ENCODE results near the gene CRYBA1.
"Not testable (repeated sequence)": the region's sequence is repeated elsewhere in the genome, so short reads cannot be mapped to it uniquely, and the experiment has no call there.

Gene CRYBA1

GRCh38 chr17:29238133-29238850, 8.4 kb upstream of the CRYBA1 start:
- DNase-seq, result no peak

- no peak for DNase-seq
Observed at GRCh38 chr17:29240477-29240876, 6.2 kb upstream of the CRYBA1 start.

- DNase-seq, result peak; percentile 16
Observed at GRCh38 chr17:29240968-29241963, 5.4 kb upstream of the CRYBA1 start.

DNA sequence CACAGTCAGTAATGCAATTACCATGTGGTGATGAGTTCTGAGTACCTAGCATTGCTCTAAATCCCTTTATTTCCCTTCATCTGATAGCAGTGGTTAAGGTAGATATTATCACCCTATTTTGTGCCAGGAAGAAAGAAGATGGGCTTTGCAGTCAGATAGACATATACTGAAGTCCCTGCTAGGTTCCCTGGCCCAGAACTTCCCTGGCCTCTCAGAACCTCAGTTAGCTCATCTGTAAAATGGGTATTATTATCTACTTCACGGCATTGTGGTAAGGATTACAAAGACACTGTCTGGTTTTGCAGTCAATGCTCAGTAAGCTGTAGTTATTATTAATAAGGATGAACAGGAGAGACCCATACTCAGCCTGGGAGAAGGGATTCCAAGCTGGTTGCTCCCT, 4.6 kb upstream of the CRYBA1 start:
- DNase-seq, result no peak

GRCh38 chr17:29242790-29243189, 3.9 kb upstream of the CRYBA1 start:
- DNase-seq, result no peak

GRCh38 chr17:29243792-29244191, 2.9 kb upstream of the CRYBA1 start:
- DNase-seq, result no peak

DNA sequence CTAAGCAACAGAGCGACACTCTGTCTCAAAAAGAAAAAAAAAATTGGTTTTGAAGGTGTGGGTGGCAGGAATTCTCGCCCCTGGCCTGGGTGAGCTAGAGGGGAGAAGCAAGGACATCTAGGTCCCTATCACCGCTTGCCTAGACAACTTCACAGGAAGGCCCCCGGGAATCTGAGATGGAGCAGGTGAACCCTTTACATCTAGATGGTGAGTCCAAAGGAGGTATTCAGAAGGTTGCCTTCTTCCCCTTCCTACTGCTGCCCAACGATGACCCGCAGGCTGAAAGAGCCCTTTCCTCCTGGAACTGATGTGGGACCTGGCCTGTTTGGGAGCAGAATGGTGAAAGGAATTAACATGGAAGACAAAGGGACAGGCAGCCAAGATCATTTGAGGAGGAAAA, 1.3 kb upstream of the CRYBA1 start:
- no peak for DNase-seq

DNA sequence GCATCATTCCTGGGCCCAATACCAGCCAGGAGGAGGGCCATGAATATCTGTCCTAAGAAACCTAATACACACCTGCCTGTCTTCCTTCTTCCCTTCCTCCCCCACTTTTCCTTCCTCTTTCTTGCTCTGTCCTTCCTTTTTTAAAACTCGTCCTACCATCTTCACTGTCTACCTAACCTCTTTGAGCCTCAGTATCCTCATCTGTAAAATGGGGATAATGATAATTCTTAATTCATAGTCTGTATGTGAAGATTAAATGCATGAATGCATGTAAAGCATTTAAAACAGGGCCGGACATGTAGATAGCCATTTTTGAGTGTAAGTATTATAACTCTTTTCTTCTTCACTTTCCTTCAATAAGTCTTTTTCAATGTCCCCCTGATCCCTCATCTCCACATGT, 560 bp downstream of the CRYBA1 start:
- DNase-seq, result no peak

GRCh38 chr17:29248845-29249244, 2.2 kb downstream of the CRYBA1 start:
- DNase-seq, result no peak

DNA sequence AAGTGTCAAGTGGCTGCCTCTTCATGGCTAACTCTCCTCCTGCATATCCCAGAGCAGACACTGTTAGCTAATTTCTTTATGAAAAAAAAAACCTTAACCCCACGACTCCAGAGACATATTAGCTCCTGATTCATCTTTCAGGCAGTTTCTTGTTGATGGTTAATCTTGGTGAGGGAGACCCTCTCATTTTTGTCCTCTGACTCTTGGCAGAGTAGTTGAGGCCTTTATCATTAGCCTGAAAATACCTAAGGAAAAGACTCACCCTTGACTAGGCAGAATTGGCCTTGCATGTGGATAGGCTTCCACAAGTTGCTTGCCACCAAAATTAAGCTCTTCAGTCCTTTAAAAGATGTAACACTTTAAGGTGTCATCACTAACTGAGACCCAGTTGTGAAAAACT, 4.0 kb downstream of the CRYBA1 start:
- no peak for DNase-seq

- no peak for DNase-seq
Observed at GRCh38 chr17:29251184-29251583, 4.5 kb downstream of the CRYBA1 start.

DNA sequence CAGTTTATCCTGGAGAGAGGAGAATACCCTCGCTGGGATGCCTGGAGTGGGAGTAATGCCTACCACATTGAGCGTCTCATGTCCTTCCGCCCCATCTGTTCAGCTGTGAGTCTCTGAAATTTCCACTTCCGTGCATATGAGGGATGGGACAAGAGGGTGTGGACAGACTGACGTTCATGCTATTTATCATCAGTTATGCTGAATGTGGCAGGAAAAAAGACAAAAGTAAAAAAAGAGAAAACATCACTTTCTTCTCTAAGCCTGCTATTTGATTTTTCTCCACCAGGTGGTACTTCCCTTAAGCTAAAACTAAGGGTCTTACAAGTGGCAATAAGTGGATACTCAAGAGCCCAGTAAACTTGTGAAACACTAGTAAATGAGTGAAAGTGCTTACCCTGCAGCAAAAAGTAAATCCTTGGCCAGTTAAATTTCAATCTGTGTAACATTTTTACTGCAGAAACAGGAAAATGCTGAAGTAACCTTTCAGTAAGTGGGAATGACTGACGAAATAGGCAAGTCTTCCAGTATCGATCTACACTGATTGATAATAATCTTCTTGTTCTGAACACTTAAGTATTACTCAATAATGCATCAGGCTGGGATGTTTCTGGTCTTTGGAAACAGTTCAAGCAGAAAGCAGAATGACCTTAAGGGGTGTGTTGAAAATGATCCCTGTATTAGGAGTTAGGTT, 5.6 kb downstream of the CRYBA1 start:
- no peak for DNase-seq

GRCh38 chr17:29253037-29253436, 6.4 kb downstream of the CRYBA1 start:
- DNase-seq, result no peak

DNA sequence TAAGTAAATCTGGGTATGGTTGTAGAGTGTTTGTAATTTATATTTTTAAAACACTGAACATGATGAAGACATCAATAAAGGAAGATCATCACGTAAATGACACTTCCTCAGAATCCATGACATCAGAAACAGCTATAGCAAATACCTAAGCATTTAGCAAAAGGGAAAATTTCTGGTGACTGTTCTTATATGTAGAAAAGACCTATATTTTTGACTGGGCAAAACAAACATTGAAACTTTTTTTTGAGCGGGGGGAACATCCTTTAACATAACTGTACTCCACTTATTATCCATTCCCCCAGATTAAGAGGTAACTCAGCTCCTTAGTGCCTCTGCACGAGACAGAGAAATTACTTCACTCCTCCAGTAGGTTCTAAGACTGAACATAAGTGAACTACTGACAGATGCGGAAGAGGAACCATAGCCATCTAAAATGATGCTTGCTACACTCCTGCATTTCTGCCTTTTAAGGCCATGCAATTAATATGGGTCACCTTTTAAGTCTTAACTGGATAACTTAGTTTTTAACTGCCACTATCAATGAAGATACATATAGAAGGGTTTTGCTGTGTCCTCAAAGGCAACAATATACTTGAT, 9.4 kb downstream of the CRYBA1 start:
- DNase-seq, result no peak

DNA sequence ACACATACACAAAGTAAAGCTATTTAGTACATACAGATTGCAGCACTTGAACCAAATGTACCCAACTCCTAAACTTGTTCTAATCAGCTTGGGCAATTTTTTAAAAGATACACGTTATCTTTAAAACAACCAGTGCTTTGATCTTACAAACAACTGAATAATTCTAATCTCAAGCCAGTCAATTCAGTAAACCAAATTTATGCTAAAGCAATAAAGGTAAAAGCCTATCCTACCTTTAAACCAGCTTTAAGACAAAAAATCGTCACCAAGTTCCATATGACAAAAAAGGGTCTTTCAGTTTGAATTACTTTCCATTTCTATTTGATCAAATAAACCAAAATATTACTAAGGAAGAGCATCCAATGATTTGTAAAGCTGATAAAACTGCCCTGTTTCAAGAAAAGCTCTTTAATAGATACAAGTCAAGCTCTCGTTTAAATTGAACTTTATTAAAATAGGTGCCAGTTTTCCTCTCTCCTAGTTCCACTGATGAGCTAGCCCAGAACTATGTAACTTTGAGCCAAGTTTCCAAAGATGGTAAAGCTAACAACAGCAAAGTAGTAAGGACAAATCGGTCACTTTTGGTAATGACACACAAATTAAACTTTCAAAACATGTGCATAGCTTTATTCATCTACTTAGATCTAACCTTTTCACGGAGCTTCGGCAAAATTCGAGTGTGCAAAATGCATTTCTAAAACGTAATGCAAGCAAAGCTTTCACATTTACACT, 10.2 kb downstream of the CRYBA1 start:
- DNase-seq, result no peak

- DNase-seq, result no peak
Observed at GRCh38 chr17:29257756-29258155, 11.1 kb downstream of the CRYBA1 start.

DNA sequence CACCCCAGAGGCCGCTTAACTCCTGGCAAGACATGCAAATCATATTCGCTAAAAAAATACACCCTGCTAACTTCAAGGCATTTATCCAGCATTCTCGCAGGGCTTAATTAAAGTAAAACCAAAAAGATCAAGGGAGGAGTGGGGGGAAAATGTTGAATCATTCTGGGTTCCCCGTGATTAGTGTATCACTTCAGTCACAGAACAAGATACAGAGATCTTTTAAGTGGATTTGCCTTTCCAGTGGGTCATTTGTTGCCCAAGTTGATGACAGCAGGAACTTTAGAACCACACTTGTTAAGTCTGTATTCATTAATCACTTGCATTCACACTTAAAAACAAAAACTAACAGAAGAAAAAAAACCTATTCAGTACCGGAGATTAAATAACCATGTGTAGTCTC, 17.3 kb downstream of the CRYBA1 start:
- no peak for DNase-seq

- DNase-seq, result not testable (repeated sequence)
Observed at GRCh38 chr17:29271980-29272379, 25.3 kb downstream of the CRYBA1 start.

DNA sequence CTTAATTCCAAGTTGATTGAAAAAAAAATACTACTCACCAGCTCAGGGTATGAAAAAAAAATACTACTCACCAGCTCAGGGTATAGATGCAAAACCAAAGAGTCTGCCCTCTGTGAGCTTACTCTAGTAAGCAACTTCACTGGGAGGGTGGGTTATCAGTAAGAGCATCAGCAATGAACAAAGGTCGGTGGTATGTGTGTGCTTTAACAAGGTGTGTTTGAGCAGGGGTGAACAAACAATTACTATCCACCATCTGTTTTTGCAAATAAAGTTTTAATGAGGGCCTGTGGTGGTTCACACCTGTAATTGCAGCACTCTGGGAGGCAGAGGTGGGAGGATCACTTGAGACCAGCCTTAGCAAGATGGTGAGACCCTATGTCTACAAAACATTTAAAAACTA, 27.3 kb downstream of the CRYBA1 start:
- DNase-seq, result peak; percentile 27

DNA sequence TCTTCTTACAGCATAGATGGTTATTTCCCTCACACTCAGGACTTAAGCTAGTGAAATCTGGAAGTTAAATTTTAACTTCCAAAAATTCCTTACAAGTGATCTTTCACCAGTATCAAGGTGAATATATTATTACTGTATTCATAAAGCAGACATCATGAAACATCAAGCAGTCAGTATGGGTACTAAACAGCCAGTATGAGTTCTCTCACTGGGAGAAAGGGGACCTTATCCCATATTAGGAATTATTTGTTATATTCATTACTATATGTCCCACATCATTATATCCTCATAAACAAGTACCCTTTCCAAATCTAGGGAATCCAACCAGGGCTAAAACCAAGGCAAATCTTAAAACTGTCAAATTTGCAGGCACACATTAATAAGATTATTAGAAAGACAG, 32.0 kb downstream of the CRYBA1 start:
- DNase-seq, result no peak

GRCh38 chr17:29279397-29280070, 32.9 kb downstream of the CRYBA1 start:
- no peak for DNase-seq

- DNase-seq, result no peak
Observed at GRCh38 chr17:29283496-29283895, 36.8 kb downstream of the CRYBA1 start.

Measured in NCI-H146 (cell line).